DLD1 (cell line): ENCODE data around the gene TRIM67.
"Not testable (repeated sequence)": the region's sequence is repeated elsewhere in the genome, so short reads cannot be mapped to it uniquely, and the experiment has no call there.

Experiments used
- in situ Hi-C: cut with HindIII; loops from 2 replicates; pipeline ENCODE4 v1.10.0; 2017; ENCODE audit warnings: low sequenced_read_pairs

TRIM67 gene

DNA sequence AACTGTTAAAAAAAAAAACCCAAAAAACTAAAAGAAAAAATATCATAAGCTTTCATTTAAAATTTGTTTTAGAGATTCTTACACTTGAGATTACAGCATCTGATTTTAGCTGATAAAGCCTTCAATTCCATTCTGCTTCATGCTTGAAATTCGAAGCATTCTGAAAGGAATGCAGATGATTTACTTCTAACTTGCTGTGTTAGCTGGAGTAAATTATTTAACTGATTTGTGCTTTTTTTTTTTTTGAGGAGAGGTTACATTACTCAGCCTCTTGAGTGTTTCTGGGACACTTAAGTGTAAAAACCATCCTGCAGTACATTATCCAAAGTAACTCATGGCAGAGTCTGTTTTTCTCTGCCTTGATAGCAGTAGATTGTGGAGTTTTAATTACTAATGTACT lies 4.5 kb upstream of the TRIM67 start:
- in situ Hi-C loops, result no loop called here

DNA sequence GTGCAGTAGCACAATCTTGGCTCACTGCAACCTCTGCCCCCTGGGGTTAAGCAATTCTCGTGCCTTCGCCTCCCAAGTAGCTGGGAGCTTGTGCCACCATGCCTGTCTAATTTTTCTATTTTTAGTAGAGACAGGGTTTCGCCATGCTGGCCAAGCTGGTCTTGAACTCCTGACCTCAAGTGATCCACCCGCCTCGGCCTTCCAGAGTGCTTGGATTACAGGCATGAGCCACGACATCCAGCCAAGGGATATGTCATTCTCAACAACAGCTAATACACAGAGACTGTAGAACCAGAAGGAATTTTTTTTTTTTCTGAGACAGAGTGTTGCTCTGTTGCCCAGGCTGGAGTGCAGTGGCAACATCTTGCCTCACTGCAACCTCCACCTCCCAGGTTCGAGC lies 3.7 kb upstream of the TRIM67 start:
- in situ Hi-C loops, result not testable (repeated sequence)

DNA sequence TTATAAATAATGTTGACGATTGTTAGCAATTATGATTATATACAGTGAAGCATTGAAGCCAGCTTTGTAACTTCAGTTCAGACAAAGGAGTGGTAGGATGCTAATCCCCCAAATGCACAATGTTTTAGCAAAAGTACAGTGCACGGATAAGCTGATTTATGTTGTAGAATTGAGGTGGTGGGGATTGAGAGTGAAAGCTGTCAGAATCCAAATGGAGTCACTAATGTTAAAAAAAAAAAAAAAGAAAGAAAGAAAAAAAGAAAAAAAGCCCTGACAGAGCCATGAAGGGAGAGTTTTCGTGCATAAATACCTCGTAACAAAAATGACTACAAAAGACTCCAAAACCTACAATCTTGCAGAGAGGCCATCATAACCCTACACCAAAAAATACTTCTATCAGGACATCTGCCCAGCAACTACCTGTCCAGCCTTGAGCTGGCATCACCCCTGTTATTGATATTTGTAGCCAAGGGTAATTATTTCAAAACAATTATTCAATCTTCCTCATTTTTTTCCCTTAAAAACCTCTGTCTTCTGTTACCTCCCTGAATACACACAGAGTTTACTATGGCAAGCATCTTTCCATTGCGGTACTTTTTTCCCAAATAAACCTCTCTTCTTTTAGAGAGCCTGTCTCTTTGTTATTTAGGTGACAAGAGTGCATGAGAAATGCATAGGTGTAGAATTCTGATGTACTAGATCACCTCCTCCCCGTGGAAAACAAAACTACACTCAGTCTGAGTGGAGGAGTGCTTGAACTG lies 2.5 kb upstream of the TRIM67 start:
- in situ Hi-C loops, result no loop called here

DNA sequence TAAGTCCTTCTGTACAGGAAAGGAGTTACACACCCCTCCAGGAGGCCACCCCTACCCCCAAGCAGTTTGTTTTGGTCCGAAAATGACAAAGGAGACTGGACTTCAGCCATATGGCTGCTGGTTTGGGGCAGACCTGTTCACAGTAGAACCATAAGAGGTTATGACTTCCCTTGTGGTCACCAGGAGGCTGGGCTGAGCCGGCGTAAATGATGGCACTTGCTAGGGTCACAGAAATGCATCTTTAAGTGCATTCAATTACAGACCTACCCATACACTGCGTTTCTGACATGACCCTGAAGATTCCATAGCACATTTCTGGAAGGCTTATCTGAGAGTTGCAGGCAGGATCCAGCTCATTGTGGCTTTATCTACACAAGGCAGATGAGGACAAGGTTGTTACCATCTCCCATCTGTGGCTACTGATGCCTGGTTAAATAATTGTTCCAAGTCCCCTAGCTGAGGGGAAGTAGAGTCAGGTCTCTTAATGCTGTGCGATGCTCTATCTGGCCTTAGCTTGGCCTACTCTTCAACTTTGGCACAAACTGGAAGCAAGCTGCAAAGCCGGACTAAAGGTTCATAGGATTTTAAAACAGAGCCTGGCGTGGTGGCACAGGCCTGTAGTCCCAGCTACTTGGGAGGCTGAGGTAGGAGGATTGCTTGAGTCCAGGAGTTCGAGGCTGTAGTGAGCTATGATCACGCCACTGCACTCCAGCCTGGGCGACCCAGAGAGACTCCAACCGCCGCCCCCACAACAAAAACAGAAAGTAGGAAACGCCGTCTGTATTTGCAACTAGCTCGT lies 1.7 kb upstream of the TRIM67 start:
- in situ Hi-C loops, result no loop called here

DNA sequence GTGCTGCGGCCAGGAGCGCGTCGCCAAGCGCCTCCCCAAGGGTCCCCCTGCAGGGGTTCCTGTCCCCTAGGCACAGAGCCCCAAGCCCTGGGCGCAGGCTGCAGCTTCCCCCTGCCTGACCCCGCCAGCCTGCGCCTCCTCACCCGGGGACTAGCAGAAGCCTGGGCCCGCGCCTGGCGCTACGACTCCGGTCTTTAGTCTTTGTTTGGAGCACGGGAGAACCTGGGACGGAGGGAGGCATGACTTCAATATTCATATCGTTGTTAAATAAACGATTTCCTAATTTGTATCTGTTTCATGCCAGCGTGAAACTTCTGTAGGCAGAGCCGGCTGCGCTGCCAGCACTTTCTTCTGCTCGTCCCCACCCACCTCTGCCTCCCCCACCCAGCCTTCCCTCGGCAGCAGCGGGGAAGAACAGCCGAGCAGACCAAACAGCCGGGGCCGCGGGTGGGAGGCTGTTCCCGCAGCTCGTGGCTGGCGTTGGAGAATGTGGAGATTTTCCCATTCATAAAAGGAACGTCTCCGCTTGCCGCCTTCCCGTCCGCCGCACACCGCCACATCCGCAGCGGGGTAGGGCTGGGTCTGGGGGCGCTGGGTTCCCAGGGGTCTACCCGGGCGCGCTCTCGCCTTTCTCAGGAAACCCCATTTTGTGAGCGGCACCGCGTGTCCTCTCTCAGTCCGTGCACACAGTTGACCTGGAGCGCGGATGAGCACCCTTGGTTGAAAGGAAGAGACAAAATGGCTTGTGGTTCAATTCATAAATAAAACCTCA lies 777 bp upstream of the TRIM67 start:
- in situ Hi-C loops, result no loop called here

DNA sequence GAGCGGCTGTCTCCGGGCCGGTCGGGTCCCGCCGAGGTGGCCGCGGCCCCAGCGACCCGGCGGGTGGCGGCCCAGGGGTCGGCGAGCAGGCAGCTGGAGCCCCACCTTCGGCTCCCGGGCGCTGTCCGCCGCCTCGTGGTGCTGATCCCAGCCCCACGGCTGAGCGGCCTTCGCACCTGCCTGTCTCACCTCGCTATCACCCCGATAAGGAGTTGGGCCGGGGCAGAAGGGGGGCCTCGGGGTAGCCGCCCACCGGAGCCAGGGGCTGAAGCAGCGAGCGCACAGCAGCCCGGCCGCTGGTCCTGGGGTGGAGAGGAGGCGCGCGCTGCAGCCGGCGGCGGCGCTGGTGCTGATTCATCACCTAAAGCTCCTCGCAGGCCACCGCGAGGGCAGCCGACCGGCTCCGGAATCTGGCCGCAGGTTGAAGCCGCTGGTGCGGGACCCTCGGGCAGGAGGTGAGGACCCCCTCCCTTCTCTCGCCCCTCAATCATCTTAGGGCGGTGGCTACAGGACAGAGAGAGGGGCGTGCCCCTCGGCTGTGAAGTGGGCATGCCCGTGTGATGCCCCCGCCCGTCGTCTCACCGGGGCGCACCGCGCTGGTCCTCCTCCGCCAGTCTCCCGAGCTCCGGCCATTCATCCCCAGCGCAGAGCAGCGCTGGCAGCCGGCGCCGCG lies 575 bp downstream of the TRIM67 start:
- in situ Hi-C loops, result no loop called here

DNA sequence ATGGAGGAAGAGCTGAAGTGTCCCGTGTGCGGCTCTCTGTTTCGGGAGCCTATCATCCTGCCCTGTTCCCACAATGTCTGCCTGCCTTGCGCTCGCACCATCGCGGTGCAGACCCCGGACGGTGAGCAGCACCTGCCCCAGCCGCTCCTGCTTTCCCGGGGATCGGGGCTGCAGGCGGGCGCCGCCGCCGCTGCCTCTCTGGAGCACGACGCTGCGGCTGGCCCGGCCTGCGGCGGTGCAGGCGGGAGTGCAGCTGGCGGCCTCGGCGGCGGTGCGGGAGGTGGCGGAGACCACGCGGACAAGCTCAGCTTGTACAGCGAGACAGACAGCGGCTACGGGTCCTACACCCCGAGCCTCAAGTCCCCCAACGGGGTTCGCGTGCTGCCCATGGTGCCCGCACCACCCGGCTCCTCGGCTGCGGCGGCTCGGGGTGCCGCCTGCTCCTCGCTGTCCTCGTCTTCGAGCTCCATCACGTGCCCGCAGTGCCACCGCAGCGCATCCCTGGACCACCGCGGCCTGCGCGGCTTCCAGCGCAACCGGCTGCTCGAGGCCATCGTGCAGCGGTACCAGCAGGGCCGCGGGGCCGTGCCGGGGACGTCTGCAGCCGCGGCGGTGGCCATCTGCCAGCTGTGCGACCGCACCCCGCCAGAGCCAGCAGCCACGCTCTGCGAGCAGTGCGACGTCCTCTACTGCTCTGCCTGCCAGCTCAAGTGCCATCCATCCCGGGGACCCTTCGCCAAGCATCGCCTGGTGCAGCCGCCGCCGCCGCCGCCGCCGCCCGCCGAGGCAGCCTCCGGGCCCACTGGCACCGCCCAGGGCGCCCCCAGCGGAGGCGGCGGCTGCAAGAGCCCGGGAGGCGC lies 1.3 kb downstream of the TRIM67 start:
- in situ Hi-C loops, result no loop called here

DNA sequence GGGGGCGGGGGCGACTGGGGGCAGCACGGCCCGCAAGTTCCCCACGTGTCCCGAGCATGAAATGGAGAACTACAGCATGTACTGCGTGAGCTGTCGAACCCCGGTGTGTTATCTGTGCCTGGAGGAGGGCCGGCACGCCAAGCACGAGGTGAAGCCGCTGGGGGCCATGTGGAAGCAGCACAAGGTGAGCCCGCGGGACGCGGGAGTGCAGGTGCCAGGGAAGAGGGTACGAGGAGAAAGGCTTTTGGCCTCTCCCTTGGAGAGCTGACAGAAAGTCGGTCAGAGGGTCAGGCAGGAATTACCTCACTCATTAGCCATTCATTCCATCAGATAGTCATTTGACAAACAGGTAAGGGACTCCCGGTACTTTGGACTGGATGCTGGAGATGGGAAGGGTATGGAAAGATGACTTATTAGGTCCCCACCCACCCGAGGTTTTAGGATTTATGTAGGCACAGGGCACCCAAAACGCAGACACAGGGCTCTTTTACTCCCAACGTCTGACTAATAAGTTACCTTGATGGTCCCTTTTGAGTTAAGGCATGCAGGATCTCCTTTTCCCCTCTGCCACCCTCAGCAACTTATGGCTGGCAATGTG lies 2.1 kb downstream of the TRIM67 start:
- in situ Hi-C loops, result no loop called here

DNA sequence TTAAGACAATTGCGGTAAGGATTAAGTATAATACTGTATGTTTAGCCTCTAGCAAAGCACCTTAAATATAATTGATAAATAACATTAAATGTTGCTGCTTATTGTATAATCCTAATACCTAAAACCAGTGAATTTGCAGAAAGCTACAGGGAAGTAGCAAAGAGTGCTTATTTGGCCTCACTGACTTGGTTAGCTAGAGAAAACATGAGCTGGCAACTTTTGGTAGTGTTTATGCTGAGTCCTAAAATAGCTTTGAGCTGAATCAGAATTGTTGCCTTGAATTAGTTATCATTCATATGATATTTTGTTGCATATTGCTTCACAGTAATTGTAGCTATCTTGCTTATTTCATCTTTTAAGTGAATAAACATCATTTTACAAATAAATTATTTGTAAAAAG lies 3.5 kb downstream of the TRIM67 start:
- in situ Hi-C loops, result no loop called here

DNA sequence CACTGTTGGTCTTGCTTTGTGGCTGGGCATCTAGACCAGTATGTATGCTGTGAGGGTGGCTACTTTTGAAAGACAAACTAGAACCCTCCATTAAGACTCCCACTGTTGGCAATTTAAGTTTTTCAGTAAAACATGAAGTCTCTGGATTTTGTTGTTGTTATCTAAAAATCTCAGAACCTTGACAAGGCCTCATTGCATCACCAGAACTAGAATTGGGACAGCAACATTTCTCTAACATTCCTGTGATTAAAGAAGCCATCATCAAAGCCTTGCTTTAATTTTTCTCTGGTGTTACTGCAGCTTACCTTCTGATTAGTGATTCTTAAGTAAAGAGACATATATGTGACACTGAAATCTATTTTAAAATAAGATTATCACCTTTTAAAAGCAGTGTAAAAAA lies 4.5 kb downstream of the TRIM67 start:
- in situ Hi-C loops, result no loop called here

DNA sequence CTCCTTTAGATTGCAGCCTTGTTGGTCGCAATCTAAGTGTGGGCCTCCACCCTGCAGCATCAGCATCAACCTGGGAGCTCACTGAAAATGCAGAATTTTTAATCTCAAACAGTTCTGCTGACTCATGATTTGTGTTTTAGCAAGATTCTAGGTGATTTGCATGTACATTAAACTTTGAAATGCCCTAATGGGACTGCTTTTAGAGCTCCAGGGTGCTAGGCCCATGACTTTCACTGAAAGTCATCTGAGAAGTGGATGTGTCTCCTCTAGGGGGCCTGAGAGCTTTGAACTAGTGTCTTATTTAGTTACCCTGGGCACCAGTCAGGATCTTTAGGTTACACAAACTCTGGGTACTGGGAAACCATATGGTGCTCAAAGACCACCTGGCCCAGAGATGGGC lies 9.0 kb downstream of the TRIM67 start:
- in situ Hi-C loops, result no loop called here

DNA sequence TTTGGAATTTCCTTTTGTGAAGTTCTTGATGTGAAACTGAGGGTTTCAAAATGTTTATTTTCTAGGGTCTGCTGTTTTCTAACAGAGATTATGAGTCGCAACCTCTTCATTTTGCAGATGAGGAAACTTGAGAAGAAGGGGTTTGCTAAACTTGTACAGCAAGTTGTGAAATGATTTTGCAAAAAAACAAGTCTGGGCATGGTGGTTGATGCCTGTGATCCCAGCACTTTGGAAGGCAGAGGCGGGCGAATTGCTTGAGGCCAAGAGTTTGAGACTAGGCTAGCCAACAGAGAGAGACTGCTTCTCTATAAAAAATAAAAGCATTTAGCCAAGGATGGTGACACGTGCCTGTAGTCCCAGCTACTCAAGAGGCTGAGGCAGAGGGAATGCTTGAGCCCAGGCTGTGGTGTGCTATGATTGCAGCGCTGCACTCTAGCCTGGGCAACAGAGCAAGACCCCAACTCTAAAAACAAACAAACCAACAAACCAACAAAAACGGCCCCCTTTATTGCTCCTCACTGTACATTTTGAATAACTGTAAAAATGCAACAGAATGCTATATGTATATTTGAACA lies 9.9 kb downstream of the TRIM67 start:
- in situ Hi-C loops, result no loop called here

DNA sequence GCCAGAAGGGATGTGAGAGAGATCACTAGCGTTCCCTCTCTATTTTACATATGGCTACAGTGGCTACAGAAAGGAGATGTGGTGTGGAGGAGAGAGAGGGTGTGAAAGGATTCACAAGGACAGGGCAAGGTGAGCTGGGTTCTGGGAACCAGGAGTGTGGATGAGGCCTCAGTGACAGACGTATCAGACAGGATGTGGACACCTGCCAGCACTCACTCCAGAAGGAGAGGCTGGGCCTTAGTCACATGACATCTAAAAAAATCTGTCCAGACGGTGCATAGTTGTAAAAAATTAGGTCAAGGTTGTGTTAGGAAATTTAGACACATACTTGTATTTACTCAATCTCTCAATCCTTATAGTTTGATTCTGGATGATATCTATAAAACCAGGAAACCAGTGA lies 10.6 kb downstream of the TRIM67 start:
- in situ Hi-C loops, result no loop called here

DNA sequence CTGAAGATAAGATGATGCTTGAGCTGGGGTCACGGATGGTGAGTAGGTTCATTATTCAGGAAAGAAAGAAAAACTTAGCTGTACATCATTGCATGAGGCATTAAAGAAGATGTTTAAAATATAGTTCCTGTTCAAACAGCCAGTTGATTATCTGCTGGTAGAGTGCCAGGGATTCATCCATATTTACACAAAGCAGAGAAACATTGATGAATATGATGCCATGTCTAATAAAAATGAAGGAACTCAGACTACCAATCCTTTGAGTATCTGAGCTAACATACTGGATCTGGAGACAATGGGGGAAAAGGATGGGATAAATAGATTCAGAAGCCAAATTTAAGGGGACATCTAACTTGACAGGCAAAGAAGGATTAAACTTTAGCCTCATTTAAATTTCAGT lies 14.6 kb downstream of the TRIM67 start:
- in situ Hi-C loops, result no loop called here

DNA sequence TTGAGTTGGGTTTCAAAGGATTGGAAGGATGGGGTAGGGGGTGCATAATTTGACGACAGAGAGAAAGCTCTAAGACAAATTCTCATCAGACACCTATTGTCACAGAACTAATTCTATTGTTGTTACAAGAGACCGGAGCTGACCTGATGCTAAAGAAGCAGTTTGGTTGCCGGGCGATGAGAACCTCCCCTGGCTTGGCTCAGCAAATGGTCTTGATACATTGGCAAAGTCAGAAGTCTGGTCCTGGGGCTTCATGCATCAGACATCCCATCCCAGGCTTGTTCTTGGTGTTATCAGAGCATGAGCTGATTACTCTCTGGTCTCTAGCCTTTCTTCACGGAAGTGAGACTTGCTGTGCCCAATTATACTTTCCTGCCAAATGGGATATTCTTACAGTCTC lies 15.4 kb downstream of the TRIM67 start:
- in situ Hi-C loops, result no loop called here

DNA sequence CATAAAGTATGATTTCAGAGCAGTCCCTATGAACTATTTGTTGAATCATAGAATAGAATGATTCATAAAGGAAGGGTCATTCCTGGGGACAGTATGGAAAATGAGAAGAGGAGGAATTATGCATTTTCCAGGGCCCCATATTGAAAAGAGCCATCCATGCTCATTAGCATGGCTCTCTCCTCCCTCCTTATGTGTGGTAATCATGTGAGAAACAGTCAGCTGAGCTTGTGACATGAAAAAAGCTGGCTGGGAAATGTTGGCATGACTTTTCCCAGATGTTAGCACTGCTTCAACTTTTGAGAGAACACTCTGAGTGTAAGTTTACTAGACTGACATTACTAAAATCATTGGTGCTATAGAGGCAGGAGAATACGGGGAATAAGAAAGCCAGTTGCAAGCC lies 16.1 kb downstream of the TRIM67 start:
- in situ Hi-C loops, result no loop called here

DNA sequence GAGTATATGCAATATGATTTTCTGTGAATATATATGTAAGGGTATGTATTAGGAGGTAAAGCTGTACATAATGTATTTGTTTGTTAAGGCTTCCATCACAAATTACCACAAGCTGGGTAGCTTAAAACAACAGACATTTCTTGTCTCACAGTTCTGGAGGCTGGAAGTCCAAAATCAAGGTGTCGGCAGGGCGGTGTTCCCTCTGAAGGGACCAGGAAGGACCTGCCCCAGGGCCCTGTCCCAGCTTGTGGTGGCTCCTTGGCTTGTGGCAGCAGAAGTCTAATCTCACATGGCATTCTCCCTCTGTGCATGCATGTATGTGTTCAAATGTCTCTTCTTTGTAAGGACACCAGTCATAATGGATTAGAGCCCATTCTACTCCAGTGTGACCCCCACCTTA lies 17.1 kb downstream of the TRIM67 start:
- in situ Hi-C loops, result no loop called here

DNA sequence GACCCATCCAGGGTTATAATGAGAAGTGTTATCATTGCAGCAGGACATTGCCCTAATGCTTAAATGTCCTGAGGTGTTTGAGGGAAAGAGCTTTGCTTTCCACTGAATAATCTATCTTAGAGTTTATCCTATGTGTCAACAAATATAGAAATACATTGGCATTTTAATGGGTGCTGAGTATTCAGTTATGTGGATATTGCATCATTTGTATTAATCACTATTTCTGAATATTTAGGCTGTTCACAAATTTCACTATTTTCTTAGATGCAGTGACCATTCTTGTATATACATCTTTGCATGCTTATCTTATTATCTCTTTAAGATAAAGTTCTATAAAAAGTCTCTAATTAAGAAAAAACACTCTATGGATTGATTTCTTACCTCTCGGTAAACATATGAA lies 18.2 kb downstream of the TRIM67 start:
- in situ Hi-C loops, result no loop called here

DNA sequence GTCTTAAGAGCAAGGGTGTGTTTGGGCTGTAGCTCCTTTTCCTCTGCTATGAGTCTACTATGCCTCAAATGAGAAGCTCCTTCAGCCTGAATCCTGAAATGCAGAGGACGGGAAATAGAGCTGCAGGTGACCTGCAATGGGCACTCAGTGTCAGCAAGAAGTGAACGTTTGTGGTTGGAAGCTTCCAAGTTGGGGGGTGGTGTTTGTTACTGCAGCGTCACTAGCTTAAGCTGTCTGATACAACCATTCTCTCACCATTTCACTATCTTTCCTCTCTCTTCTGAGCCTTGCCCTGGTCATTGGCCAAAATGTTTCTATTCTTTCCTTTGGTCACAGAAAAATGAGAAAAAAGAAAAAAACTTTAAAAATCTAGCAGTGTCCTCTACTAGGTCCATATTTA lies 19.4 kb downstream of the TRIM67 start:
- in situ Hi-C loops, result no loop called here

DNA sequence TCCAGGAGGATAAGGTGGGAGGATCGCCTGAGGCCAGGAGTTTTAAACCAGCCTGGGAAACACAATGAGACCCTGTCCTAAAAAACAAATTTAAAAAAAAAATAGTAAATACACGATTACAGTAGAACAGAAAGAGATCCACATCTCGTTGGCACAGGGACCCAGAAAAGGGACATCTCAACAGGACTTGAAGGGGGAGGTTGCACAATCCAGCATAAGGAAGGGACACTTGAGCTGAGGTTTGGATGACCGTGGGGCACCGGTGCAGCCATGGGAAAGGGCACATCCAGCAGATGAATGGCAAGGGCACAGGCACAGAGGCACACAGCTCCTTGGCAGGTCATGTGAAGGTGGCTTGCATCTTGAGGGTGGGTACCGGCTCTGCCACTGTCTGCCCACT lies 20.5 kb downstream of the TRIM67 start:
- in situ Hi-C loops, result no loop called here
